ENCODE measurements around the gene SLC6A8.

Gene SLC6A8

GRCh38 chrX:153686711-153687110 is 1.0 kb upstream of the SLC6A8 start:
- in situ Hi-C loops (cut with HindIII; ENCODE audit: low pct_ligation_motif_present, low sequenced_read_pairs), result no loop called here
- Histone ChIP-seq H3K36me3 (replicated peaks) (no peaks in the 10 kb centered on the region), H3K27ac (no peak overlapping the region), H3K4me3 (ENCODE audit: low read depth, low read length) (no peak overlapping the region), H3K27me3 (replicated peaks) (no peaks in the 10 kb centered on the region)
- DNase-seq, result no peak
- TF ChIP-seq CTCF (IDR thresholded peaks at IDR 0.05; ENCODE audit: low read depth, low read length, missing control alignments), result no peak

GRCh38 chrX:153688071-153688470 is 345 bp downstream of the SLC6A8 start:
- H3K27me3 ChIP-seq (replicated peaks), result no peaks in the 10 kb centered on the region
- in situ Hi-C loops (cut with HindIII; ENCODE audit: low pct_ligation_motif_present, low sequenced_read_pairs), result no loop called here
- no peaks in the 10 kb centered on the region for H3K36me3 ChIP-seq (replicated peaks)
- TF ChIP-seq CTCF (IDR thresholded peaks at IDR 0.05; ENCODE audit: low read depth, low read length, missing control alignments), result no peak
- no peak overlapping the region for H3K4me3 ChIP-seq (ENCODE audit: low read depth, low read length)
- no peak for DNase-seq
- H3K27ac ChIP-seq, result no peak overlapping the region

GRCh38 chrX:153688506-153688905 is 780 bp downstream of the SLC6A8 start:
- no peak for TF ChIP-seq CTCF (IDR thresholded peaks at IDR 0.05; ENCODE audit: low read depth, low read length, missing control alignments)
- peak overlapping the region; percentile 34 for H3K4me3 ChIP-seq (ENCODE audit: low read depth, low read length)
- in situ Hi-C loops (cut with HindIII; ENCODE audit: low pct_ligation_motif_present, low sequenced_read_pairs), result no loop called here
- no peaks in the 10 kb centered on the region for H3K27me3 ChIP-seq (replicated peaks)
- no peak for DNase-seq
- no peaks in the 10 kb centered on the region for H3K36me3 ChIP-seq (replicated peaks)
- H3K27ac ChIP-seq, result no peak overlapping the region

GRCh38 chrX:153688911-153689590 is 1.3 kb downstream of the SLC6A8 start:
- no peak for DNase-seq
- no peaks in the 10 kb centered on the region for H3K27me3 ChIP-seq (replicated peaks)
- no peak overlapping the region for H3K27ac ChIP-seq
- peak overlapping the region; percentile 41 for H3K4me3 ChIP-seq (ENCODE audit: low read depth, low read length)
- in situ Hi-C loops (cut with HindIII; ENCODE audit: low pct_ligation_motif_present, low sequenced_read_pairs), result no loop called here
- TF ChIP-seq CTCF (IDR thresholded peaks at IDR 0.05; ENCODE audit: low read depth, low read length, missing control alignments), result no peak
- H3K36me3 ChIP-seq (replicated peaks), result no peaks in the 10 kb centered on the region

- peak; percentile 42 for TF ChIP-seq CTCF (IDR thresholded peaks at IDR 0.05; ENCODE audit: low read depth, low read length, missing control alignments)
- no peak for DNase-seq
- H3K36me3 ChIP-seq (replicated peaks), result no peaks in the 10 kb centered on the region
- in situ Hi-C loops (cut with HindIII; ENCODE audit: low pct_ligation_motif_present, low sequenced_read_pairs), result no loop called here
- no peak overlapping the region for H3K4me3 ChIP-seq (ENCODE audit: low read depth, low read length)
- no peaks in the 10 kb centered on the region for H3K27me3 ChIP-seq (replicated peaks)
- H3K27ac ChIP-seq, result no peak overlapping the region
These were observed 2.1 kb downstream of the SLC6A8 start for GRCh38 chrX:153689654-153690465.
